Cerebellar nuclear complex (tissue), 1 donor: Measurements from ENCODE around the gene ACR.
"Not testable (repeated sequence)": the region's sequence is repeated elsewhere in the genome, so short reads cannot be mapped to it uniquely, and the experiment has no call there.

ENCODE experiments used
- DNase-seq, 2 experiments: peaks; one replicate each; lab custom pipeline; 2025; lab: John Stamatoyannopoulos, UW

ACR gene

DNA sequence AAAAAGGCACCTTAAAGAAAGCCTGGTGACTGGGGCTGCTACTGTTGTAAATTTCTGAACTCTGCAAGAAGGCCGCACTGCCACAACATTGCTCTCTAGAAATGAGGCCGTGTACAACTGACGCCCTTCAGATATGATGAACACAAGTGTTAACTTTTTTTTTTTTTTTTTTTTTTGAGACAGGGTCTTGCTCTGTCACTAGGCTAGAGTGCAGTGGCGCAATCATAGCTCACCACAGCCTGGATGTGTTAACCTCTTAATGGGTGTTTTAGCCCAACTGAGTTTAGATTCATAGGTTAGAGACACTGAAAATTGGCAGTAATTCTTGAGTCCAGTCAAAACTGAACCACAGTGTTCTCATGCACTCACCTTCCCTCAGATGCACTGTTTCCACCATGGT is 42.2 kb downstream of the ACR start:
- not testable (repeated sequence) for DNase-seq

DNA sequence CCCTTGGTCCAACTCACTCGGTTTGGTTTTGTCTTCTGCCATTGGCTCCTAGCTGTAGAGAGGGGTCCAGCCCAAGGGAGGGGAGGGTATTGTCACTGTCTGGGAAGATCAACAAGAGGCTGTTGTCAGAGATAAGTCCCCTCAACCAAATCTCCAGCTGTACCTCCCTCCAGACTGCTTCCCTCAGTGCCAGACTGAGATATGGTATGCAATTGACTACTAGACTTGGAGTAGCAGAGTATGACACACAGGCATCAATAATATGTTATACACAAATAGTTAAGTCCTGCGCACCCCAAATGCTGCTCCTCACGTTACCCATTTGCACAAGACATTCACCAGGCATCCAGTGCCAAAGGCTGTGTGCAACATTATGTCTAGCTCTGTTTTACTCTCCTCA is 44.2 kb downstream of the ACR start:
- not testable (repeated sequence) for DNase-seq

GRCh38 chr22:50783033-50783879 is 45.3 kb downstream of the ACR start, which contains the start of gene RABL2B:
Gene RABL2B, minus strand, starts transcription at chr22:50783636. Its CDS starts 1,342 bp downstream, at chr22:50782294.
- DNase-seq: peak in 1 of 2 experiments; percentile 7

- DNase-seq: not testable (repeated sequence)
Measured at GRCh38 chr22:50783880-50784276, 45.9 kb downstream of the ACR start.

DNA sequence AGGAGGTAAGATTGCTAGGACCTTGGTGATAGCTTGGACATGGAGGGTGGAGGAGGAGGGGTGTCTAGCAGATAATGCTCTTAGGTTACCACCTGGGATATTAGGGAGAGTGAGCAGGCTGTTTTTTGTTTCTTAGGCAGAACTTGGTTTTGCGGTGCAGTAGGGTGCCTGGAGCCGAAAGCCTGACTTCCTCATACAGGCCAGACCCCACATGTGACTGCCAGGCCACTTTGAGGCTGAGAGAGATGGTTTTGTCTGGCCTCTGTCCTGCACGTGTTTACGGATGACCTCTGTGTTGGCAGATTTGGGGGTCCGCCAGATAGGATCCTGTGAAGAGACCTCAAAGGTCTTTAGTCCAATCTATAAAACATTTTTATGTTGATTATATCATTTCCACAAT is 47.3 kb downstream of the ACR start:
- not testable (repeated sequence) for DNase-seq

DNA sequence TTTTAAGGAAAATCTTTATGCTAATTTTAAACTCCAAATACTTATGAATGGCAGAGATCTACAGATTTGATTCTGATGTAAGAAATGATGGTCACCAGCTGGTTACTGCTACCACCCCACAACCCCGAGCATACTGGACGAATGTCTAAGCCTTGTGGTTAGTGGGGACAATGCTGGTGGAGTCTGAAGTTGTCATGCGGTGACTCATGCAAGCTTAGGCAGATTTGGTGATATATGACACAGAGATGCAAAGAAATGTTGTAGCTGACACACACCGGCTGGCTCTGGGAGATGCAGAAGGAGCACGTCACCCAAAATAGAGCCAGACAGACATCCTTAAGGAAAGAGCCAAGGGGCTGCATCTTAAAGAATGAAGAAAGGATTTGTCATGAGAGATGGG is 48.9 kb downstream of the ACR start:
- not testable (repeated sequence) for DNase-seq
